LoVo (cell line): ENCODE data around the gene CCAR1.
"Not testable (repeated sequence)": the region's sequence is repeated elsewhere in the genome, so short reads cannot be mapped to it uniquely, and the experiment has no call there.

ENCODE experiments used
- DNase-seq: peaks from one replicate; pipeline ENCODE4 v3.0.0-alpha.2; 2016; ENCODE audit warnings: low spot score

The CCAR1 gene

DNA sequence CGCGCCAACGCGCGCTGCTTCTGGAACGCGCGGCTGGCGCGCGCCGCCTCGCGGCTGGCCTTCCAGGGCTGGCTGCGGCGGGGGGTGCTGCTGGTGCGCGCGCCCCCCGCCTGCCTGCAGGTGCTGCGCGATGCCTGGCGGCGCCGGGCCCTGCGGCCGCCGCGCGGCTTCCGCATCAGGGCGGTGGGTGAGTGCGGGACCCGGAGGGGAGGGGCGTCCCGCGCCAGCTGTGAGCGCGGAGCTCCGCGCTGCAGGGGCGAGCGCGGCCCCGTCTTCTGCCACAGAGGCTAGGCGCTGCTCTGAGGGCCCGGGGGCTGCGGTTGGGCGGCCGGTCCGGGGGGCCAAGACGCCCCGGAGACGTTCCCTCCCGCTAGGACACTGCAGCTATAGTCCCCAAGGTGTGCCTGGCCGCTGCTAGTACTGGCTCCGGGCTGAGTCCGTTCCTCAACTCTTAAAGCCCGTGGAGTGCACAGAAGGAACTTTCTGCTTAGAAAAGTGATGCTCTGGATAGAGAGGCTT is 107.1 kb downstream of the CCAR1 start:
- DNase-seq: not testable (repeated sequence)

DNA sequence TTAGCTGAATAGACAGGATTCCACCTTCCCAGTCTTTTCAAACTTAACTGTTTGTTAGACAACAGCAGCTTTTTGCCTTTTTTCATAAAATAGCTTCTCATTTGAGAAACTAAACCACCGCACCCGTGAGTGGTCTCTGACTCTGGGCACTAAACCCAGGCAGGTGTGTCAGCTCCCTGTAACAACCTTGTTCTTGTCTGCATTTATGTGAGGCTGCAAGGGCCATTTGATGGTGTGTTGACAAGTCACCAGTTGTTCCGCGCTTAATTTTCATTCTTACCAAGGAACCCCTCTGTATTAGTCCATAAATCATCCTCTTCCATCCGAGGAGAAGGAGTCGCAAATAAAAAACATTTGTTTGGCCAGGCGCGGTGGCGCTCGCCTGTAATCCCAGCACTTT is 107.8 kb downstream of the CCAR1 start:
- DNase-seq: no peak

- no peak for DNase-seq
Measured at GRCh38 chr10:68829521-68829920, 108.5 kb downstream of the CCAR1 start.

DNA sequence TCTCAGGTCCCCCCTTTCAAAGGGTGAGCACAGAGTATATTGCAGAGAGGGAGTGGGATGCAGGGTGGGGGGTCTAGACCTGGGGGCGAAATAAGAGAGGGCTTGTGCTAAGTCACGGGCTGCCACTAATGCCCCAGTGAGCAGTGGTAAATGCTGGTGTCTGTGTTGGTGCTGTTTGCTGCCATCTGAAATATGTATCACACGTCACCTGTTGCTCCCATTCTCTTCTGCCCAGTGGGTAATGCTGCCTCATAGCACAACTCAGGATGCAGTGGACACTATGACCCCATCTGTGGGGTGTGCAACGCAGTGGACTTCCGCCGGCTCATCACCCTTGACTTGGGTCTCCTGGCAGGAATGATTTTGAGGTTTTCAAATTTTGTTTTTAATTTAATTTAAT is 108.9 kb downstream of the CCAR1 start:
- DNase-seq: no peak

GRCh38 chr10:68831961-68832455 is 111.0 kb downstream of the CCAR1 start:
- no peak for DNase-seq

DNA sequence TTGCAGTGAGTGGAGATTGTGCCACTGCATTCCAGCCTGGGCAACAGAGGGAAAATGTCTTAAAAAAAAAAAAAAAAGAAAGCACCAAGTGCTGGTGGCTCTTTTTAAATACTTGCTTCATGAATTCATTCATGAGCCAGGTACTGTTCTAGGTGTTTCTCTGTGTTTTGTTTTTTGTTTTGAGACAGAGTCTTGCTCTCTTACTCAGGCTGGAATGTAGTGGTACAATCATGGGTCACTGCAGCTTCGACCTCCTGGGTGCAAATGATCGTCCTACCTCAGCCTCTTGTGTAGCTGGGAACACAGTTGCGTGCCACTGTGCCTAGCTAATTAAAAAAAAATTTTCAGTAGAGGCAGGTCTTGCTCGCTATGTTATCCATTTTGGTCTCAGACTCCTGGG is 111.6 kb downstream of the CCAR1 start:
- DNase-seq: no peak

DNA sequence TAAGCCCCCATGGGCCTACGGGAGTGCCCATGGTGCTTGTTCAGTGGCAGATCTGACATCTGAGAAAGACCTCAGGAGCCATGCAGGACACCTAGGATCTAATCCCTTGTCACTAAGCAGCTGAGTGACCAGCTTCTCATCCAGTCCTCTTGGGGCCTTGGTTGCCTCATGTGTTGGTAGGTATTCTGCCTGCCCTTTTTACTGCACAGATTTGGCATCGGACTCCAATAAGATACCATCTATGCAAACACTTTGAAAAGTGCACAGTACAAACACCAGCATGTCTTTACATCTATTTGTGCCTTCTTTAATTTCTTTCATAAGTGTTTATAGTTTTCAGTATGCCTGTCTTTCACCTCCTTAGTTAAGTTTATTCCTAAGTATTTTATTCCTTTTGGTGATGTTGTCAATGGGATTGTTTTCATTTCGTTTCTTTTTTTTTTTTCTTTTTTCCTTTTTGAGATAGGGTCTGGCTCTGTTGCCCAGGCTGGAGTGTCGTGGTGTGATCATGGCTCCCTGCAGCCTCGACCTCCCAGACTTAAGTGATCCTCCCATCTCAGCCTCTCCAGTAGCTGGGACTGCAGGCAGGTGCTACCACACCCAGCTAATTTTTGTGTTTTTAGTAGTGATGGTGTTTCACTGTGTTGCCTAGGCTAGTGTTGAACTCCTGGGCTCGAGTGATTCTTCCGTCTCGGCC is 116.7 kb downstream of the CCAR1 start:
- no peak for DNase-seq

DNA sequence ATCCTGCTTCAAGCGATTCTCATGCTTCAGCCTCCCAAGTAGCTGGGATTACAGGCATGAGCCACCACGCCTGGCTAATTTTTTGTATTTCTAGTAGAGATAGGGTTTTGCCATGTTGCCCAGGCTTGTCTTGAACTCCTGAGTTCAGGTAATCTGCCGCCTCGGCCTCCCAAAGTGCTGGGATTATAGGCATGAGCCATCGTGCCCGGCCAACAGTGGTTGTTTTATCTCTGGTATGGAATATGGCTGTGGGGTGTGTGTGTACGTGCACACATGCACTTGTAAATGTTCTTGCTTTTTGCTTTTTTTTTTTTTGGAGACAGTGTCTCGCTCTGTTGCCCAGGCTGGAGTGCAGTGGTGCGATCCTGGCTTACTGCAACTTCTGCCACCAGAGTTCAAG is 119.6 kb downstream of the CCAR1 start:
- DNase-seq: not testable (repeated sequence)
